Right renal pelvis (tissue), 4 donors: Measurements from ENCODE around the gene COBL. TPM values are rescaled to one million over a fixed set of nuclear protein-coding genes. Genes with fewer than 3 reads are reported as not detected.

Source experiments
- DNase-seq, 4 donors: peaks; one replicate each; pipeline ENCODE4 v3.0.0-alpha.2; 2013; ENCODE audit warnings: low read depth in 4 of 4, low spot score in 3 of 4, missing footprints in 1 of 4
- polyA plus RNA-seq, 4 donors: library from polyadenylated mRNA; unstranded; fragments of 120-200 nt; gene quantifications; one replicate each; pipeline ENCODE4 v1.2.1, GENCODE V29; 2013; ENCODE audit not compliant: insufficient read length in 4 of 4

The COBL gene
- polyA plus RNA-seq, 4 donors = 16.3 to 20.7 (median 17.1) TPM

DNA sequence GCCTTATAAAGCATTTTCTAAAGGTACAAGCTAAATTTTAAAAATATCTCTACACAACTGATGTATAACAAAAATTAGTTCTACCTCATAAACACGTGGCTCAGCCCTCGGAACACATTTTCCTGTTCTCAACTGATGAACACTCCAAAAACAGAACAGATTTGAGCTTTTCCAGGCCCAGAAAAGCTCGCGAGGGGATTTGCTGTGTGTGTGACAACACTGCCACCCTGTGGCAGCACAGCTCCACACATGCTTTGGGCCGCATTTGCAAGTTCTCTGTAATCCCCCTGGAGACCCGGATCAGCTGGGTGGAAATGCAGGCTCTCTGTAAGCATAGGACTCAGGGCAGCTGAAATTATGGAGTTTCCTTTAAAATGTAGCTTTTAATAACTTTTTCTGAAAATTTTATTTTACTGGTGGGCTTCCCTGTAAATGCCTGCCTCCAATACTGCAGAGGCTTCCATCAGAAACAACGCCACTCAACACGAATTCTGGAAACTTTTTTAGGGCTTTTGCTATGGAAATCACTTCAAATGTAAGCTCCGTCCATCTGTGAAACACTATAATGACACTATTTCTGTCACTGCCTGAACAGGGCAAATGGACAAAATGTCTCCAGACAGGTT, 155.5 kb downstream of the COBL start:
- peak; percentile 56 to 73 (median 68) for DNase-seq

DNA sequence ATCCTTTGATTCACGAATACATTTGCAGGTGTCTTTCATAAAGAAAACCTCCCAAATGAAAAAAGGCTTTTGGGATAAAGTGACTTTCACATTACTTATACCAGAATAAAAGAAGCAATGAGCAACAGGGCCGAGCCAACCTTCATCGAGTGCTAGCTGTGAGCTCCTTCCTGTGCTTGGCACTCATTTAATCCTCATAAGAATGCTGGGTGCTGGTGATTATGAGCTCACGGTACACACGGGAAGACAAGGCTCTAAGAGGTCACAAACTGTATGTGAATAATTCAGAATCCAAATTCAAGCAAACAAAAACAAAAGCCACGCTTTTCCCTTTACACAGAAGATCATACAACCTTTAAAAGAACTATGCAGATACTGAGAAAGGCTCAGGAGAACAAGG, 156.2 kb downstream of the COBL start:
- DNase-seq = no peak

DNA sequence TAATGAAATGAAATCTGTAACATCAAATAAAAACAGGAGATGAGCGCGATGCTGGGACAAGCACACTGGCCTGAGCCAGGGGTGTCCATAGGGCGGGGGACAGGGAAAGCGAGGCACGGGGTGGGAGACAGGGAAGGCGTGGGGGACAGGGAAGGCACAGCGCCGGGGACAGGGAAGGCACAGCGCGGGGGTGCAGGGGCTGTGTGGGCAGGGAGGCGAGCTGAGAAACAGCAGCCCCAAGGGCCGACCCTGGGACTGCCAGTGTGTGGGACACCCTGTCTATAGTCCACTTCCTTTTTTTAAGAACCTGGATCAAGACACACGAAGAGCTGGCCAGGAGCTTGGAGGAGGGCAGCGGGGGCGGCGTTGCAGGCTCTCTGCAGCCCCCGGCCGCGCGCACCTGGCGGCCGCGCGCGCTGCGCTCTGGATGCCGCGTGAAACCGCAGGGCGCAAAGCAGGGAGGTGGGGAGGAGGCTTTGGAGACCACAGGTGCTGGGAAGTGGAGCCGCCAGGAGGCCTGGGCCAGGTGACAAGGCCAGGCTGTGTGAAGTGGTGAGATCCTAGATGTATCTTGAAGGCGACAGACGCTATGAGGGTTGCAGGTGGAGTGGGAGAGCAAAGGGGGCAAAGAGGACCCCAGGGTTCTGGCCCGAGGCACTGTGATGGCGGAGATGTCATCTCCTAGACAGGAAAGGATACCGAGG, 157.7 kb downstream of the COBL start:
- no peak for DNase-seq

DNA sequence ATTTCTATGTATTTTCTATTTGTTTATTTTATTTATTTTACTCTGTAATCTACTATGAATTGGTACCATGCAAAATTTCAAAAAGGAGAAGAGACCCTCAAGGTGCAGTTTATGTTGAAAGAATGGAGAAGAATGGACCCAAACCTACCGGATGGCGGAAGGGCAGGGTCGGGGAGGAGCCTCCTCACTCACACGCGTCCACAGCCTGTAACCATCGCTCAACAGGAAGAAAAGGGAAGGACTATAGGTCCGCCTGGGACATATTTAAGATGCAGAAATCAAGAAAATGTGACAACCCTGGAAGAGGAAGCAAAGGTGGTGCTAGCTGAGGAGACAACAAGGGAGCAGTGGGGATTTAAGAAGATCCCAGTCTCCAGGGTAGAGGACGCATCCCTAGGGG, 158.4 kb downstream of the COBL start:
- DNase-seq = no peak

DNA sequence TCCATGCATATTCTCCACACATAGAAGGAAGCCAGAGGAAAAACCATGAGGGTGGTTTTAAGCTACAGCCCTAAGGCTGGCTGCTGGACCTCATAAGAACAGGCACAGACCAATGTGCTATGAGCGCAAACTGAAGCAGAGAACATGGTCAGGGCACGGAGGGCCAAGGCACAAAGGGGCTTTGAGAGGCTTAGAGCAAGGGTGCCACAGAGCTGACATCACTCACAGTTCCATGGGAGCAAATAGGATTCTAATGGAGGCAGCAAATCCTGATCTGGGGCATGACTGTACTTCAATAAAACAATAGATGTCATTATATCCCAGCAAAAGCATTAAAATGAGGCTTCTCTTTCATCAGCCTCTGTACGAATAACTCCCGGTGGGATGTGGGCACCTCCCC, 162.4 kb downstream of the COBL start:
- no peak for DNase-seq

DNA sequence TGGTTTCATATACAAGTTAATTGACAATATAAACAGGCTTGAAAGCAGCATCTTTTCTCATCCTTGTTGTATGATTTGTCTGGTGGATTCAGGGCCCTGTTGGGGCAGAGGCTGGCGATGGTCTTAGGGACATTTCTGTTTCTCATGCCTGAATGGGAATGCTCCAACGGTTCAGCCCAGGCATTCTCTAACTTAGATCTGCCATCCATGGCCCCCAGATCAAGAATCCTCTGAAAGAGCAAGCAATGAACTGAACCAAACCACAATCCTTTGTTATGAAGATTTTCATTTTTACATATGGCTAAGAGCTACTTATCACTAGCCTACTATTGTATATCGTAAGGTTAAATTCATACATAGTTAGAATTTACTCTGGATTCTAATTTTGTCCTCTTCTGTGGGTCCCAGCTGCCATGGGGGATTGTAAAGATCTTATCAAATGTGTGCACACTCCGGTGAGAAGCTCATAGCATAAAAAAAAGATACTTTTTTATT, 163.9 kb downstream of the COBL start:
- DNase-seq = no peak

DNA sequence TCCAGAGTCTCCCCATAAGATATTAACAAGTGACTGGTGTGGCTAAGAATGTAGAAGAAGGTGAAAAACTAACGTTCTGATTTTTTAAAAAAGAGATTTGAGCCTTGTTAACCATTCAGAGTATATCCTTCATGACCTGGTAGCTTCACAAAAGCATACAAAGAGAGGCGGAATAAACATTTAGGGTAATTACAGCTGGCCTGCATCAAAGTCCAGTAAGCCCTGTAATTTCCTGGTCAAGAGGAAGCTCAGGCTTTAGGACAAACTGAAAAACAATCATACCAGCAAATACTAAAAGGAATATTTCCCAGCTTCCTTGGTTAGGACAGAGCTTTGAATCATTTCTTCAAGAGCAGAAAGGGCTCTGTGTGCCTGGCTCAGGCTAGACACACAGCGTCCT, 165.2 kb downstream of the COBL start:
- DNase-seq = no peak

DNA sequence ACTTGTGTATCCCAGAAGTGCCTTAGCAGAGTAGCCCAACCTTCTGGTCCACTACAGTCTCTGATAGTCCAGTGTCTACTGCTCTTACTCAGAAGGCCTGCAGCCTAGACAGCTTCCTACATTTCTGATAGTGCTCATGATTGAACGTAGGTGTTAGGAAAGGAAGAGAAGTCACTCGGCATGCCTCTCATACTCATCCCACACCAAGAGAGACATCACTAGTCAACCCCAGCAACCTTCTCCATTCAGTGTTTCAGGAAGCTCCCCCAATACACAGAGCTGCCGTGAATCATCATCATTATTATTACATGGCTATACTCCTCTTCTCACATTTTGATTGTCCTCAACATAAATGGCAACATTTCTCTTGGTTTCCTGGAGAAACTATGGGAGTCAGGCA, 166.4 kb downstream of the COBL start:
- DNase-seq = no peak

DNA sequence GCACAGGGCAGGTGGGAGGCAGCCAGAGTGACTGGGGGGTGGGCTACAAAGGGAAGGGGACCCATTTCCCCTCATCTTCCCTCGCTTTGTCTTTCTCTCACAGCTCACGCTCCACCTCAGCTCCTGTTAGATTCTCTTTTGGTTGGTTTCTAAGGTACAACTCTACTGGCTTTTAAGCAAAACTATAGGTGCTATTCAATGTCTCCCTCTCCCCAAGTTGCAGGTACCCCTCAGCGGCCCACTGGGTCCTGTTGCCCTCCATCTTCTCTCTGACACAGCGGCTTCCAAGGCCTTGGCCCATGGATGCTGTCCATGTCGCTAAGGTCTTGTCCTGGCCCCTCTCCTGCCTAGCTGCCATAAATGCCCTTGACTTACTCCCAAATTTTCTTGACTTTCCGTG, 168.4 kb downstream of the COBL start:
- DNase-seq = no peak

DNA sequence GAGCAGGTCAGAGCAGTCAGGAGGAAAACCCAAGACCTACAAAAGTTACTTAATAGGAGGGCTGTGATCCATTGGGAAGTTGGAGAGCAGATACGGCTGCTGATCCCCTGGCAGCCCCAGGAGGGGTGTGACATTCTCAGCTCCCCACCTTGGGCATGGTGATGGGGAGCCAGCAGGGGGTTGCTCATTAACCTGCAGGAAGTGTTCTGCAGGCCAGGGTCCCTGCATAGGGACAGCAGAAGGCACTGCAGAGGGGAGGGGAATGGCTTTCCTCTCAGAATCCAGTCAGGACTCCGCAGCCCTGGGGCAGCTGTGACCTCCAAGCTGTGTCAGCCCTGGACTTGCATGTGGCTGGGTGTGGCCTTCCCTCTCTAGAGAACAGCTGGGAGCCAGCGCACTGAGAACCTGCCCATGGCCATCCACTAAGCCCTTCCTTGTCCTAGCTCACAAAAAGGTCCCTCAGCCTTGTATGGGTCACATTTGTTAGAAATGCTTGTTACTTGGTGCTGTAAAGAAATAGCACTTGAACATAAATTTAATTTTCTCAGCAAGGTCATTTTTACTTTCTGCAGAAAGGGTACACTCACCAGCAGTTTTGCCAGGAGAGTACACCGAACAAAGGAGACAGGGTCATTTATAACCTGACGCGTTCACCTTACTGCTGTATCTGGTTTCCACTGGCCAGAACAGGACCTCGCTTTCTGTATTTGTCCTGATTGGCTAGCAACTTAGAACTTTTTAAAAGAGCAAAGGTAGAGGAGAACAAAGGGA, 169.6 kb downstream of the COBL start:
- no peak for DNase-seq

DNA sequence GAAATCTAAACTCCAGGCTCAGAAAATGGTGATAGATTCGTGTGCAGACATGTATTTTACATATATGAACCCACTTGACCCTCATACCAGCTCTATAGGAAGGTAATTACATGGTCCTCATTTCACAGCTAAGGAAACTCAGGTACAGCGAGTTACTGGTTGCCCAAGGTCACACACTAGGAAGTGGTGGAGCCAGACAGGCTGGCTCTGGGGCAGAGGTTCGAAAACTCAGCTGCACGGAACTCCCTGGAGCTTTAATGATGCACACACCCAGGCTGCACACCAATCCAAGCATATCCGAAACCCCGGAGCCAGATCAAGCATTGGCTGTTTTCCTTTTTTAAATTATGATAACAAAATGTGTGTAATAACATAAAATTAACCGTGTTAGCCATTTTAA, 172.4 kb downstream of the COBL start:
- no peak for DNase-seq

DNA sequence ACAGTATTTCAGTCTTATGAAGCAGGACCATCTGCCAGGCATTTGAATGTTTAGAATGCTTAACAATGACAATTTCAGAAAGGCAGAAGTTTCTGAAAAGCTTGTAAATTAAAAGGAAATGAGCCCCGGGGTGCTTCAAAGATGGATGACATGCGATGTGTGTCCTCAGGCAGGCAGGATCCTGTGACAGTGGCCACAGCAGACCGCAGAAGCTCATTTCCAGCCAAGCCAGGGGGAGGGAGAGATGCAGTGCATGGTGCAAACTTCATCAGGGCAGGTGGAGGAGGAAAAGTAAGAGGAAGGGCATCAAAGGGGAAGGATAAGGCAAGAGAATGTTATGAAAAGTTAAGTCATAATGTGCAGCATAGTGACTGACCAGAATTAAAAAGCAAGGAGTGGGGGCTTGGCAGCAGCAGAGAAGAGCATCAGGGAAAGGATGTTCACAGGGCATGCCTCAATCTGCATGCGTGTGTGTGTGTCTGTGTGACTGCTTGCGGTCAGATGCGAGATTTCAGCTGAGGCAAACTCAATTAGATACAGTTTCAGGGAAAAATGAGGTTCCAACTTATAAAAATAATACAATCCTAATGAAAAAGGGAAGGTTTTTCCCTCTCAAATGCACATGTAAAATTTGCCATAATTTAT, 173.7 kb downstream of the COBL start:
- no peak for DNase-seq

DNA sequence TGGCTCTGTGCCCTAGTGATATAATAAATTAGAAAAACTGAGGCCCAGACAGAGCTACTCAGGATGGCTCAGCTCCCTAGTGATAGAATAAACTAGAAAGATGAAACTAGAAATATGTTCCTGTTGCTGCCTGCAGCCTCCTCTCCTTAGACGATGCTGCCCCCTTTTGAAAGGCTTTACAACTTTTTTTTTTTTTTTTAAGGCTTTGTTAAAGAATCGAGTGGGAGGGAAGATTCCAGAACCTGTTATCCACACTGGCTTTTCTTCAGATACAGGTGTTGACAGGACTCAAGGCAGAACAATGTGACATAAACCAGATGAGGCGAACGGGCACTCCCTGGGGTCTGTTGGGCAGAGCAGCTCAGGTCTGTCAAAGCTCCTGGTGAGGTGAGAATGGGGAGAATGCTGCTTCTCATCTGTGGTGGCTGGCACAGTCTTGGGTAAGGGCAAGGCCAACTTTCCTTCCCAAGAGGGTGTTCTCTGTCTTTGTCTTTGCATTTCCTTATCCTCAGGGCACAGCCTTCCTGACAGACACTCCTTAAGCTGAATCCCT, 175.1 kb downstream of the COBL start:
- DNase-seq = no peak

DNA sequence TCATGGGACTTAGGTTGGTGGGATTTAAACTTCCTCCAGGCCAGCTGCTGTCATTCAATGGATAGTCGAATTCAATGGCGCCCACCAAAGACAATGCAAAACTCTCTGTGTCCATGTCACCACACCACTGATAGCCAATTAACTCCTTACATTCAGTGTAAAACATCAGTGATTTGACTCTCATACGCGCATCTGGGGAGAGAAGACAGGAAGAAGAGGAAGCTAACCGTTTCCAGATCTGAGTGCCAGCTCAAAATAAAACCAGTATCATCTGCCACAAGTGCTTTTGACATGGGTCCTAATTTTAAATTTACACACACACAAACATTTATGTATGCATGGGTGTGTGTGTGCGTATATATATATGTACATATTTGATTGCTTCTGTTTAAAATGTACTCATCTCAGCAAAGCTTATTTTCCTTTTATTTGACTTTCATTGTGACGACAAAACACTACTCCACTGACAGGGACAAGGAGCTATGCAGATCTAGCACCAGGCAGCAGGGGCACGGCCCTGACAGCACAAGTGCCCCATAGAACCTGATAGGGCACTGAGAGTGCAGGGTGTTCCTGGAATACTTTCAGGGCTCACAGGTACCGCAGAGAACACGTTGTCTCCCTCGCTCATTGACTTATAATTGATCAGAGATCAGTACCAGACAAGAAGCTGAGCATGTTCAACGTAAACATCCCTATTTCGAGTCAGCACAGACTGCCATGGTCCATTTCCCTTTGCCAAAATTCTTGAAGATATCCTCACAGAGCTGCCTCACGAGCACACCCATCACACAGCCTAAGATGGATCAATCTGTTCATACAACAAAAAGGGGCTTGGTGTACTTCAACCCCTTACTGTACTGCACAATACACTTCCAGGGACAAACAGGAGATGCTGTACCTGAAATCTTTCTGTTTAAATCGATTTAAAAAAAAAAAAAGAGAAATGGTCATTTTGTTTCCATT, 176.1 kb downstream of the COBL start:
- DNase-seq = no peak

DNA sequence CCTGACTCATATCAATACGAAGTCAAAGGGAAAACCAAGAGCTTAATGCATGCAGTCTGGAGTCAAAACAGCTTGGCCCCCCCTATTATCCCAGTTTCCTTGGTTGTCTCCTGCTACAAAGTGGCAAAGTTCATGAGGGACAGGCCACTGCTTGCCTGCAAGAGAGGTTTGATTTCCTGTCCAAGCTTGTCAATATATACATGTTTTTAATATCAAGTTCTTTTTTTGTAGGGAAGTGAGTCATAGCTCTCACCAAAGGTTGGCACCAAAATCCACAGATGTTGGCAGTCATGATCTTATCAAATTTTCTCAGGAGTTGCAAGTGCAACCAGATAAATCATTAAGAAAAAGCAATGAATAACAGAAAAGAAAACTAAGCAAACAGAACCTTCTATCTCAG, 176.8 kb downstream of the COBL start:
- DNase-seq = no peak

DNA sequence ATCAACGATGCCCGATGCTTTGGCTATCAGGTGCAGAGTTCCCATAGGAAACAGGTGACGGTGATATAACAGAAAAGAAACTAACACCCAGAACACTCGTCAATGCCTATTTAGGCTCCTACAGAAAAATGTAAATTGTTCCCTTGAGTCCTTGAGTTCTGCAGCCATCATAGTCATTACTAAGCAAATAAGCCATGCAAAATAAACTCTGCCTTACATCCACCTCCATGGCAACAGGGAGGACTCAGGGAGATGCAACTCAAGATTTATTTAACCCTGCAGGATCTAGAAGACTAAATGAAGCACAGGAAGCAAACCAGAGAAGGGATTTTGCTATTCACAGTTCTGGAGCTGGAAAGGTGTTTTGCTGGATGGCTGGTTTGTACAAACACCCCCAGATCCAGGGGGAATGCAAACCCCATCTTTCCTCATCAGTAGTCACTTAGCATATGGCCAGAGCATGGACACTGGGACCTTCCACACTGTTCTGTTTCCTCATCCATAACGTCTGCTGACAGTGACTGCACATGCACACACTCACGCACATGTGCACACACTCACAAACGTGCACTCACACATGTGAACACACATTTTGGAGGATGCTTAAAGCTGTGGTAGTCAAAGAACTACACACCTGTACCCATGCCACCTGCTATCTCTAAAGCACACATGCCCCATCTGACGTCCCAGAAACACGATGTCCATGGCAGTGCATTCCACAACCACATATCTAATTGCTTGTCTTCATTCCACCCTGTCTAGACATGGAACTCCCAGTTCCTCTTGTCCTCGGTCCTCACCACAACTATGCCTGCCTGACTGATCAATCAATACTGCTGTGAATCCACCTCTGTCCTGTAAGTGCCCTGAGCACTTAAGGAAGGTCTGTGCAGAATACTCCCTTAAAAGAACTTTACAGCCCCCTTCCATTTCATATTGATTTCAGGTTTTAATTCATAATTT, 178.2 kb downstream of the COBL start:
- no peak for DNase-seq

DNA sequence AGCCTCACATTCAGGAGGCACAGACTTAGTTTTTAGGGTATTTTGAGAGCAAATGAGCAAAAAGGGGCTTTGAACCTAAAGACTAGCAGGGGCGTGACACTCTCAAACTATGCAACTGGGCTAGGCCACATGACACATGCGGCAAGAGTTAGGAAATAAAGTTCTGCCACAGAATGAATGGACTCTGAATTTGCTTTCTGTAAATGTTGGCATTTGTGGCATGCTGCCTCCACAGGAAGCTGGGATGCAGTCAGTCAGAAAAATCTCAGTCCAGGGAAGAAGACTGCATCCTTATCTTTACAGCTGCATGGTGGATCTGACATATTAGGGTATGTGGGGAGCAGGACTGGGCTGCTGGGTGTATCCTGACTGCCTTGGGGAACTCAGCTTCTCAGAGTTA, 181.0 kb downstream of the COBL start:
- no peak for DNase-seq

DNA sequence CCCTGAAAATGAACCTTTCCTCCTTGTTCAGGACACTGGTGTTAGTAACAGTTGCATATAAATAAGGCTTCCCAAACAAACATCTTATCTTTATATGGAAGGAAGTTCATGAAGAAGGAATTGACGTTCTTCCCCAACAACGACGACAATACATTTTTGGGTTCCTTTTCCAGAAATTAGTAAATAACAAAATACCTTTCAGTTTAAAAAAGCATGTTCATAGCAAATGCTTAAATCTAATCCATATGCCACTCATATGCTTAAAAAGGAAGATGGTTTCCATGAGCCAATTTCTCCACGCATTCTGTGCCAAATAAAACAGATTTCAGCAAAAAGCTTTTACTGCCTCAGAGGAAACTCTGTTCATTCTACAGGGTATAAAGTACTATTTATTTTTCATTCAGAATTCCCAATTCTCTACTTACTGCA, 182.6 kb downstream of the COBL start:
- no peak for DNase-seq

DNA sequence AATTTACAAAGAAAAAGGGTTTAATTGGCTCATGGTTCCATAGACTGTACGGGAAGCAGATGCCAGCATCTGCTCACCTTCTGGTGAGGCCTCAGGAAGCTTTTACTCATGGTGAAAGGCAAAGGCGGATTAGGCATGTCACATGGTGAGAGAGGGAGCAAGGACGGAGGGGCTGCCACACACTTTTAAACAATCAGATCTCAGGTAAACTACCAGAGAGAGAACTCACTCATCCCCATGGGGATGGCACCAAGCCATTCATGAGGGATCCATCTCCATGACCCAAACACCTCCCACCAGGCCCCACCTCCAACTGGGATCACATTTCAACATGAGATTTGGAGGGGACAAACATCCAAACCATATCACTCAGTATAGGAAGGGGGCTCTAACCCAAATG, 183.9 kb downstream of the COBL start:
- no peak for DNase-seq
